Measurements from ENCODE around the gene KRTAP10-3.

DNA sequence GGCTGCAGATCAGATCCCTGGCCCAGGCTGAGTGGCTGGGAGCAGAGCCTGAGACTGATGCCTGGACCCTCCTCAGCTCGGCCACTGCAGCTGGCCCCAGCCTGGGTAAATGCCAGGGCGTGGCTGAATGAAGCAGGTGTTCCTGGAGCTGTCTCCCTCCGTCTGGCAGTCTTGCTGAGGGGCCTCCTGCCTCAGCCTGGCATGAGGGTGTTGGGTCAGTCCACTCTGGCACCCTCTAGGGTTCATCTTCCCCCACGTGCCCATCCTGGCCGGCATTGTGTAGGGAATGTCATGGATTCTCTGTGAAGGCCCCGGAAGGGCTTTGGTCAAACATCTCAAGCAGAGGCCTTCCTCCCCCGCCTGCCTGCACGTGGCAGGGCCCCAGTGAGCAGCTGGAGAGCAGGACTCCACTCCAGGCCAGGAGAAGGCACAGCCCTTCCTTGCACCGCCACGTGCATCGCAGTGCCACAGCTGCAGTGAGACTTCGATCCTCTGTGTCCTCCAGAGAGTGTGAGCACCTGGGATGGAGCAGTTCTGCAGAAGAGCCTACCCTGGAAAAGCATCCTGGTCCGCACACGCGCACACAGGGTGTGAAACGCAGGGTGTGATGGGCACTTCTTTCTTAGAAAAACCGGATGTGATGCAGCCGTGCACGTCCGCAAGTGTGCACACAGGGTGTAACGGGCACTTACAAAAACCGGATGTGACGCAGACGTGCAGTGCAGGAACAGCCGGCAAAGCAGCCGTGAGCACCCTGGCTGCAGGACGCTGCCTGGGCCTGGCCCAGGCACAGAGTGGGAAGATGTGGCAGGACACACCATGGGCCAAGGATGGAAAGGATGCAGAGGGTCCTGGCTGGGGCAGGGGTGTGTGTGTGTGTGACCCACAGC is 10.3 kb upstream of the KRTAP10-3 start:
- TF ChIP-seq, protein P1, sequence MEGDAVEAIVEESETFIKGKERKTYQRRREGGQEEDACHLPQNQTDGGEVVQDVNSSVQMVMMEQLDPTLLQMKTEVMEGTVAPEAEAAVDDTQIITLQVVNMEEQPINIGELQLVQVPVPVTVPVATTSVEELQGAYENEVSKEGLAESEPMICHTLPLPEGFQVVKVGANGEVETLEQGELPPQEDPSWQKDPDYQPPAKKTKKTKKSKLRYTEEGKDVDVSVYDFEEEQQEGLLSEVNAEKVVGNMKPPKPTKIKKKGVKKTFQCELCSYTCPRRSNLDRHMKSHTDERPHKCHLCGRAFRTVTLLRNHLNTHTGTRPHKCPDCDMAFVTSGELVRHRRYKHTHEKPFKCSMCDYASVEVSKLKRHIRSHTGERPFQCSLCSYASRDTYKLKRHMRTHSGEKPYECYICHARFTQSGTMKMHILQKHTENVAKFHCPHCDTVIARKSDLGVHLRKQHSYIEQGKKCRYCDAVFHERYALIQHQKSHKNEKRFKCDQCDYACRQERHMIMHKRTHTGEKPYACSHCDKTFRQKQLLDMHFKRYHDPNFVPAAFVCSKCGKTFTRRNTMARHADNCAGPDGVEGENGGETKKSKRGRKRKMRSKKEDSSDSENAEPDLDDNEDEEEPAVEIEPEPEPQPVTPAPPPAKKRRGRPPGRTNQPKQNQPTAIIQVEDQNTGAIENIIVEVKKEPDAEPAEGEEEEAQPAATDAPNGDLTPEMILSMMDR (IDR thresholded peaks at IDR 0.05): no peak
- TF ChIP-seq POLR2A (IDR thresholded peaks at IDR 0.05): no peak
